Activated CD4-positive, alpha-beta T cell treated with anti-CD3 and anti-CD28 coated beads, Interleukin-2, amount 50 U/mL, for 24 hours (primary cell): ENCODE data around the gene HSD17B3.
"Not testable (repeated sequence)": the region's sequence is repeated elsewhere in the genome, so short reads cannot be mapped to it uniquely, and the experiment has no call there.

Source experiments
- DNase-seq, 2 donors: peaks; one replicate each; pipeline ENCODE4 v3.0.0-alpha.2; 2020; ENCODE audit warnings: low read depth in 1 of 2, low spot score in 1 of 2

The HSD17B3 gene

DNA sequence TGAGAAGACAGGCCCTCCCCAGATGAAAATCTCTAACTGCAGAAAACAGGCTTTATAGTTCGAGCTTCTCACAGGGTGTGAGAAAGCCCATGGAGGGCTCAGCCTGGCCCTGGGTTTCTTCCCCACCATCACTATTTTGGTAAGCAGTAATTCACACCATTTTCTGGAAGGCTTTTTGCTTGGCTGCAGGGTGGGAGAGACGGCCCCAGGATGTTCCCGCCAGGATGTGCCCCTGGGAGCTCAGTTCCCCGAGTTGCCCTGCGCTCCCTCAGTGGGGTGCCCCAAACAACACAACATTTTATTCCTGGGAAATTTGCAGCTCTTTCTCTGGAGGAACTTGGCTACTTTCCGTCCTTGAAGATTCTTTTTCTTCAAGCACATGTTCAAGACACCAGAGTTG lies 100.8 kb downstream of the HSD17B3 start:
- no peak for DNase-seq

- no peak for DNase-seq
Measured at GRCh38 chr9:96199006-96199405, 103.0 kb downstream of the HSD17B3 start.

DNA sequence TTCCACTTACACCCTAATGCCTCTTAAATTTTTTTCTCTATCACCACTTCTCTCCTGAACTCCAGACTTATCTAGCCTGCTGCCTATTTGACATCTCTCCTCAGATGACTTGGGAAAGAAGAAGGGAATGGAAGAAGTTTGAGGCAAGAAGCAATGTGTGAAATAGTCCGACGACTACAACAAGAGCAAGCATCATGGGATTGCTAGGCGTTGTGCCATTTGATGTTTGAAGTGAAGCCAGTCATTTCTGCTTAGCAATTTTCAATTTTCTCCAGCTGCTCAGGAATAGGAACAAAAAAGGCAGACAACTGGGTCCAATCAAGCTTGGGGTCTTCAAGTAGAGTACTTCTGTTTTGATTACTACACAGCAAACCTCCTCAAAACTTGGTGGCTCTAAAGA lies 106.4 kb downstream of the HSD17B3 start:
- no peak for DNase-seq

DNA sequence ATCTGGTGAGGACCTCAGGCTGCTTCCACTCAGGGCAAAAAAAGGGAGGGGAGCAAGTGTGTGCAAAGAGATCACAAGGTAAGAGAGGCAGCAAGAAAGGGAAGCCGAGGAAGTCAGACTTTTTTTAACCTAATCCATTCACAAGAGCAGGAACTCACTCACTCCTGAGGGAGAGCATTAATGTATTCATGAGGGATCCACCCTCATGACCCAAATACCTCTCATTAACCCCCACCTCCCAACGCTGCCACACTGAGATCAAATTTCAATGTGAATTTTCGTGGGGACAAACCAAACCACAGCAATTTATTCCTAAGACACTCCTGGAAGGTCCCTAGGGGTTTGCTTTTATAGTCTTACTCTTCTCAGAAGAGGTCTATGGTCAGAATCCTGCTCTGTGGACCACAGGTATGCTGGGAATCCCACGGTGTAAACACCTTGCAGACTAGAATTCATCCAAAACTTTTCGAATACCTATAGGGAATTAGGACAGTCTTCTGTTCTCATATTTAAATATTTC lies 108.7 kb downstream of the HSD17B3 start:
- DNase-seq: no peak

DNA sequence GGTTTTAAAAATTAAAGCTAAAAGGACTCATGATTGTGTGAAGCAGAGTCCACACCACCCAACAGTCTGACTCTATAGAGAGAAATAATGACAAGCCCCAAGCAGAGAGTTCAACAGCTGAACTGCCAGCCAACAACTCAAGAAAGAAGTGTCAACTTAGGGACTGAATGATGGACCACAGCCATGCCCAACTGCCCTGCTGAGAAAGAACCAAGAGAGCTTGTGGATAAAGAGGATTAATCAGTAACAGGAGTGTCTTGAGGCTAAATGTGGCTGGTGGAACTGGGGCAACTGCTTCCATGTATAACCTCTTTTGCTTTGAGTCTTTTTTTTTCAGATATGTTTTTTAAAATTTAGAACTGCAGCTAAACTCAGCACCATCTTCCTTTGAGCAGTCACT lies 109.3 kb downstream of the HSD17B3 start:
- no peak for DNase-seq

- no peak for DNase-seq
Measured at GRCh38 chr9:96189995-96190394, 112.0 kb downstream of the HSD17B3 start.

DNA sequence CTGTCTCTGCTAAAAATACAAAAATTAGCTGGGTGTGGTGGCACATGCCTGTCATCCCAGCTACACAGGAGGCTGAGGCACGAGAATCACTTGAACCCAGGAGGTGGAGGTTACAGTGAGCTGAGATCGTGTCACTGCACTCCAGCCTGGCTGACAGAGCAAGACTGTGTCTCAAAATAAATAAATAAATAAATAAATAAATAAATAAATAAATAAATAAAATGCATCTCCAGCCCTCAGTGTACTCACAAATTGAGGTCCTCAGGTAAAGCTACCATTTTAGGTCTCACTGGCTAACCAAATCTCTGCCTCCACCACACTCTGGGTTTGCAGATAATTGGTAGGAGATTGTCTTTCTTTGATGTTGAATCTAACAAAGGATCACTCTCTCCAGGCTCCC lies 112.4 kb downstream of the HSD17B3 start:
- not testable (repeated sequence) for DNase-seq

GRCh38 chr9:96188571-96188970 lies 113.4 kb downstream of the HSD17B3 start:
- DNase-seq: no peak

GRCh38 chr9:96187151-96187555 lies 114.8 kb downstream of the HSD17B3 start:
- no peak for DNase-seq

- no peak for DNase-seq
Measured at GRCh38 chr9:96186591-96187011, 115.4 kb downstream of the HSD17B3 start.

GRCh38 chr9:96185518-96186156 lies 116.3 kb downstream of the HSD17B3 start:
- no peak for DNase-seq
